Upper lobe of left lung (tissue), 6 donors: Measurements from ENCODE around the gene SAMSN1. TPM values are rescaled to one million over a fixed set of nuclear protein-coding genes. Genes with fewer than 3 reads are reported as not detected.

Source experiments
- ATAC-seq, 2 donors: fragments of 200-7000 bp; cut with Tn5 transposase; one replicate each; pipeline ENCODE4 v1.9.1; 2022; ENCODE audit warnings: mild to moderate bottlenecking in 2 of 2, moderate library complexity in 2 of 2; ENCODE audit not compliant: low FRiP score in 2 of 2
- DNase-seq, 2 donors: peaks; one replicate each; pipeline ENCODE4 v3.0.0-alpha.2; 2019 to 2020
- H3K27ac ChIP-seq, 4 donors: fragments of 200-600 bp; sonication (generic); one replicate each; pipeline ENCODE4 v1.5.1; 2016 to 2019
- H3K27me3 ChIP-seq, 4 donors: fragments of 200-600 bp; sonication (generic); one replicate each; pipeline ENCODE4 v1.5.1; 2017 to 2019
- H3K36me3 ChIP-seq, 4 donors: fragments of 200-600 bp; sonication (generic); one replicate each; pipeline ENCODE4 v1.5.1; 2016 to 2019
- H3K4me1 ChIP-seq, 4 donors: fragments of 200-600 bp; sonication (generic); one replicate each; pipeline ENCODE4 v1.5.1; 2018 to 2019
- H3K4me3 ChIP-seq, 4 donors: fragments of 200-600 bp; sonication (generic); one replicate each; pipeline ENCODE4 v1.5.1; 2017 to 2019; ENCODE audit warnings: mild to moderate bottlenecking in 2 of 4, moderate library complexity in 1 of 4
- H3K9me3 ChIP-seq, 4 donors: fragments of 200-600 bp; sonication (generic); one replicate each; pipeline ENCODE4 v1.5.1; 2018 to 2019
- CTCF ChIP-seq, 6 experiments: fragments of 450-650 bp in 4 of 6; fragments of 200-600 bp in 2 of 6; sonication (generic) in 2 of 6; IDR thresholded peaks; one replicate each; pipeline ENCODE4 v1.5.1; 2016 to 2019; ENCODE audit warnings: antibody characterized with exemption in 6 of 6
- EP300 ChIP-seq, 4 donors: sonication (generic); formaldehyde crosslinking; IDR thresholded peaks; one replicate each; pipeline ENCODE4 v1.5.1; 2017; ENCODE audit warnings: antibody characterized with exemption in 4 of 4, control low read depth in 2 of 4
- POLR2A ChIP-seq, 4 donors: fragments of 450-650 bp; IDR thresholded peaks; one replicate each; pipeline ENCODE4 v1.5.1; 2016 to 2017; ENCODE audit warnings: antibody characterized with exemption in 4 of 4, mild to moderate bottlenecking in 2 of 4
- POLR2AphosphoS5 ChIP-seq, 2 donors: sonication (generic); formaldehyde crosslinking; IDR thresholded peaks; one replicate each; pipeline ENCODE4 v1.5.1; 2017; ENCODE audit warnings: antibody characterized with exemption in 2 of 2
- WGBS, 2 donors: methylation state at CpG; one replicate each; pipeline ENCODE4 v1.1.5; 2017 to 2018; 5-methylcytosine and 5-hydroxymethylcytosine counted together
- total RNA-seq, 6 donors: library from RNA; depleted of rRNA in 4 of 6; stranded (reverse); fragments of >200 nt in 4 of 6; gene quantifications; one replicate each; pipeline versions ENCODE4 v1.1.0 to v1.2.1, GENCODE V29; 2016 to 2021
- donor health status: DM: no; HTN: no; CAD: no; lungs with moderate emphysema.
- donor health status: DM: no; HTN: yes; CAD: no; lungs with severe emphysema.

Gene SAMSN1
- total RNA-seq = 10 to 100 TPM; 16.4 to 29.3 (median 20.3) TPM

GRCh38 chr21:14545906-14546480 lies at the start of gene SAMSN1:
Gene SAMSN1 (minus strand): TSS chr21:14546315. CDS start chr21:14546261, 54 bp downstream.
- Histone ChIP-seq H3K27me3 (no peaks in the 10 kb centered on the region), H3K9me3 (no peaks in the 10 kb centered on the region), H3K4me1 (peaks cover 0 to 2% (median 0%) of the 10 kb centered on the region in 4 donors), H3K36me3 (no peaks in the 10 kb centered on the region), H3K4me3 (peak within 1 kb of the TSS in 3 of 4 donors; percentile 8 to 42 (median 26)), H3K27ac (peak within 1 kb of the TSS; percentile 54 to 74 (median 62))
- ATAC-seq (peak; percentile 85), DNase-seq (peak in 1 of 2 donors; percentile 77)
- TF ChIP-seq EP300 (IDR thresholded peaks at IDR 0.05) = peak in 1 of 4 donors; percentile 8
- TF ChIP-seq POLR2AphosphoS5 (IDR thresholded peaks at IDR 0.05) = peak; percentile 80 to 88
- no peak for TF ChIP-seq CTCF (IDR thresholded peaks at IDR 0.05)
- peak in 2 of 4 donors; percentile 71 to 94 for TF ChIP-seq POLR2A (IDR thresholded peaks at IDR 0.05)
- WGBS, 2 donors = 44 to 45% methylated on average over 1 of the region's 1 CpG

GRCh38 chr21:14595449-14595848 lies 49.3 kb upstream of the SAMSN1 start:
- no peaks in the 10 kb centered on the region for H3K9me3 ChIP-seq
- H3K27me3 ChIP-seq = no peaks in the 10 kb centered on the region
- 96 to 97% methylated on average over 1 of the region's 1 CpG for WGBS, 2 donors
- DNase-seq (no peak), ATAC-seq (no peak)
- H3K27ac ChIP-seq = no peak overlapping the region
- TF ChIP-seq POLR2A (IDR thresholded peaks at IDR 0.05) (no peak), CTCF (IDR thresholded peaks at IDR 0.05) (no peak), EP300 (IDR thresholded peaks at IDR 0.05) (no peak), POLR2AphosphoS5 (IDR thresholded peaks at IDR 0.05) (no peak)
- H3K4me3 ChIP-seq = no peak overlapping the region
- no peaks in the 10 kb centered on the region for H3K36me3 ChIP-seq
- H3K4me1 ChIP-seq = peaks cover 0 to 11% (median 0%) of the 10 kb centered on the region in 4 donors

GRCh38 chr21:14594967-14595366 lies 48.9 kb upstream of the SAMSN1 start:
- Histone ChIP-seq H3K27me3 (no peaks in the 10 kb centered on the region), H3K27ac (no peak overlapping the region), H3K4me3 (no peak overlapping the region), H3K9me3 (no peaks in the 10 kb centered on the region), H3K36me3 (no peaks in the 10 kb centered on the region), H3K4me1 (peaks cover 0 to 11% (median 0%) of the 10 kb centered on the region in 4 donors)
- WGBS, 2 donors = 82 to 86% methylated on average over 2 of the region's 2 CpGs
- no peak for DNase-seq
- TF ChIP-seq POLR2A (IDR thresholded peaks at IDR 0.05) (no peak), EP300 (IDR thresholded peaks at IDR 0.05) (no peak), CTCF (IDR thresholded peaks at IDR 0.05) (no peak), POLR2AphosphoS5 (IDR thresholded peaks at IDR 0.05) (no peak)
- ATAC-seq = no peak

- DNase-seq (no peak), ATAC-seq (no peak)
- TF ChIP-seq POLR2A (IDR thresholded peaks at IDR 0.05) (no peak), CTCF (IDR thresholded peaks at IDR 0.05) (no peak), POLR2AphosphoS5 (IDR thresholded peaks at IDR 0.05) (no peak), EP300 (IDR thresholded peaks at IDR 0.05) (no peak)
These were observed 47.1 kb upstream of the SAMSN1 start for GRCh38 chr21:14593230-14593629.

More at GRCh38 chr21:14593230-14593629, 47.1 kb upstream of the SAMSN1 start:
- no peaks in the 10 kb centered on the region for H3K36me3 ChIP-seq
- peaks cover 0 to 11% (median 0%) of the 10 kb centered on the region in 4 donors for H3K4me1 ChIP-seq
- no peaks in the 10 kb centered on the region for H3K9me3 ChIP-seq
- H3K27me3 ChIP-seq = no peaks in the 10 kb centered on the region
- no peak overlapping the region for H3K4me3 ChIP-seq
- peak overlapping the region in 1 of 4 donors; percentile 72 for H3K27ac ChIP-seq
